SW480 (cell line): ENCODE data around the gene COL5A1.
"Not testable (repeated sequence)": the region's sequence is repeated elsewhere in the genome, so short reads cannot be mapped to it uniquely, and the experiment has no call there.

ENCODE experiments used
- DNase-seq: peaks from one replicate; pipeline ENCODE4 v3.0.0-alpha.2; 2016; ENCODE audit warnings: low spot score

Gene COL5A1

DNA sequence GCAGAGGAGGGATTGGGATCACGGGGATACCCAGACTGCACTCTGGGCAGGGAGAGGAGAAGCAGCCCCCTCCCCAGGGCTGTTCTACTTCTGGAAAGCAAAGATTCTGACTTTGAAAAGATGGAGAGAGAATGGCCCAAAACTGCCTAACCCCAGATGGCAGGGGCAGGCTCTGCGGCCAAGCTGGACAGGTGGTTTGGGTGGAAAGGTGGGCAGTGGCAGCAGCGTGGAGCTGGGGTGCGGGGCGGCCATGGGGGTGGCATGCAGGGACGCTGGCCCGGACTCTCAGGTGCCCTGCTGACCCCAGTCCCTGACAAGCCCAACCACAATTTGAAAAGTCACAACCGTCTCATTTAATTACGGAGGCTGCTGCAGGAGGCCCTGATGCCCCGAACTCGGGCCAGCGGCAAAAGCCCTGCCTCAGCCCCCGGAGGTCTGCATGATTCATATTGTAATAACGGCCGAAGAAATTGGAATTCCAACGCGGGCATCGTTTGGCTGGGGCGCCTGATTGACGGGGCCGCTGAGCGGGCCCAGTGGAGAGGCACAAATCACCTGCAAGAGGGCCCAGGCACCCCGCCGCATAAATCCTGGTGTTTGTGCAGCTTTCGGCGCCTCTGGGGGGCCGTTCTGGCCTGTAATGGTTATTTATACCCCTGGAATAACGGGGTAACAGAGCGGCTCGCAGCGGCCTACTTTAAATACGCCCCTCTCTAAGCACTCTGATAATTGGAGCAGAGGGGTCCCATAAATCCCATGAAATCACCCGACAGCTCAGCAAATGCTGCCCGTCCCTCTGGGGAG, 197.2 kb downstream of the COL5A1 start:
- DNase-seq, result no peak

DNA sequence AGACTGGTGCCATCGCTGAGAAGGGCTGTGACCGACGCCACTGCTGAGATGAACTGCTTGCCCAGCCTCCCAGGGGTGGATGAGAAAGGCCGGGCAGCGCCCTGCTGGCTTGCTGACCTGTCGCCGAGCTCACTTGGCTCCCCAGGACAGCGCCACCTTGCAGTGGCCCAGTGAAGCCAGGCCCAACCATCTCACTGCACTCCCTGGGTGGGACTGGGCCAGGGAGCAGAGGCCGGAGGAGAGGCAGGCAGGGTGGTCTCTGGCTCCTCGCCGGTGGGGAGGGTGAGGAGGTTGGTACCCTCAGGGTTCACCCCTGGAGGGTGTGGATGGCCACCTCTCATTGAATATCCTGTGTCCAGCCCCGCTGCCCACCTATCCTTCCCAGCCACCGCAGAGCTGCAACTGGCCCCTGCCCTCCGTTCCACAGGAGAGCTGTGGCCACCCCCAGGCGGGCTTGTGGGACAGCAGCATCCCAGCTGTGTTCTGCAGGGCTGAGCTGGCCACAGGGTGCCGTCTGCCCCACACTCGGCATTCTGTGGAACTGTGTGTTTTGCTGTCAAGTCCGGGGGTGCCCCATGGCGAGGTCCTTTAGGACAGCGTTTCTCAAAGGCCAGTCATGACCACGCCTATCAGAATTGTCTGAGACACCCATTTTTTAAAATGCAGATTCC, 198.0 kb downstream of the COL5A1 start:
- no peak for DNase-seq

DNA sequence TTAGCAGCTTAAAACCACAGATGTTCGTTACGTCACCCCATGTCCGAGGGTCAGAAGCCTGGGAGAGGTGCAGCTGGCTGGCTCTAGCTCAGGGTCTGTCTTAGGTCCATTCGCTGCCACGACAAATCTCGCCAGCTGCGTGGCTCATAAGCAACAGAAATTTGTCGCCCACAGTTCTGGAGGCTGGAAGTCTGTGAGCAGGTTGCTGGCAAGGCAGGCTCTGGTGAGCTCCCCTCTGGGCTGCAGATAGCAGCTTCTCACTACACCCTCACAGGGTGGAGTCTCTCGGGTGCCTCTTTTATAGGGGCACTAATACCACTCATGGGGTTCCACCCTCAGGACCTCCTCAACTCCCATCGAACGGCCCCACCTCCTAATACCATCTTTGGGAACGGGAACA, 198.9 kb downstream of the COL5A1 start:
- DNase-seq, result no peak

DNA sequence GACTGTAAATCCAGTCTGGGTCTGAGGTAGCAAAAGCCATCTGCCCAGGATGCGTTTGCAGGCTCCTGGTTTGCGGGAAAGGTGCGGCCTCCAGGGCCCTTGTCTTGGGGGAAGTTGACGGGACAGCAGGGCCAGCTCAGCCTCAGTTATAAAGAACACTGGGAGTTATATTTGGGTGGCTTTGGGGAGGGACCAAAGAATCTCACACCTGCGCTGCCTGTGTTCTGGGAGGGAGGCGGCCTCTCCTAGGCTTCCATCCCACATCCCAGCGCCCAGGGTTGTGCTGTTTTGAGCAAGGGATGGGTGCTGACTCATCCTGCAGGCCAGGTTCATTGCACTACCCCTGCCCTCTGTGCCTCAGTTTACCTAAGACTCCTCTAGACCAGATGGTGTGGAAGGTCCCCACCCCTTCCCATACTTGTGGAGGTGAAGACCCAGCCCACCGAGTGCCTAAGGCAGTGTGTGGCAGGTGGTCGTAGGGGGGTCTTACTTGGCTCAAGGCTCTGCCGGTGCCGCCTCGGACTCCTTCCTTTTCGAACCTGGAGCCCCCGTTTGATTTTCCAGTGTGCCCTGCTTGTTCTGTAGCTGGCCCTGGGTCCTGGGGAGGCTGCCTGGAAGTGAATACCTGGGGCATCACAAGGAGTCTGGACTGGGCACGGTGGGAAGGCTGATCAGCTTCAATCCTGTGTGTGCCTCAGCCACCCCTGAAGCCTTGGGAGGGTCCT, 199.7 kb downstream of the COL5A1 start:
- no peak for DNase-seq

DNA sequence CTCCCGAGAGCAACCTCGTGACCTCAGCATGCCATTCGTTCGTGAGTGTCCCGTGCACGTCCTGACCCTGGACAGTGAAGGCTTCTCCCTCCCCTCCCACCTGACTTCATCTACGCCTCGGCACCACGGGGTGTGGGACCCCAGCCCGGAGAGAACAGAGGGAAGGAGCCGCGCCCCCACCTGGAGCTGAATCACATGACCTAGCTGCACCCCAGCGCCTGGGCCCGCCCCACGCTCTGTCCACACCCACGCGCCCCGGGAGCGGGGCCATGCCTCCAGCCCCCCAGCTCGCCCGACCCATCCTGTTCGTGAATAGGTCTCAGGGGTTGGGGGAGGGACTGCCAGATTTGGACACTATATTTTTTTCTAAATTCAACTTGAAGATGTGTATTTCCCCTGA, 200.7 kb downstream of the COL5A1 start:
- no peak for DNase-seq

DNA sequence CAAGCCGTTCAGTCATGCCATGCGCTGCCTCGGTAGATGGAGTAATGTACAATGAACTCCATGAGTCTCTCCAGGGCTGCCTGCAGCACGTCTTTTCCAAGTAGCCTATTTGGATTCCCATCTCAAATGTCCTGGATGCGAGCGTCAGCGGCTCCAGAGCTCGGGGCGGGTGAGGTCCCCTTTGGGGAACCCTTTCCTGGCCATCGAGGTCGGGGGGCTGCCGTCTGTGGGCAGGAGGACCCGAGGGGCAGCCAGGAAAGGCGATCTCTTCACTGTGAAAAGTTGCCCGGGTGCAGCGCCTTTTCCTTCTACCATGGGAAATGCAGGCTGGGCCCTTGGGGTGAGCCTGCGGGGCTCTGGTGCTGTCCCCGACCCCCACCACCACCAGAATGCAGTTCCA, 202.1 kb downstream of the COL5A1 start:
- DNase-seq, result no peak

DNA sequence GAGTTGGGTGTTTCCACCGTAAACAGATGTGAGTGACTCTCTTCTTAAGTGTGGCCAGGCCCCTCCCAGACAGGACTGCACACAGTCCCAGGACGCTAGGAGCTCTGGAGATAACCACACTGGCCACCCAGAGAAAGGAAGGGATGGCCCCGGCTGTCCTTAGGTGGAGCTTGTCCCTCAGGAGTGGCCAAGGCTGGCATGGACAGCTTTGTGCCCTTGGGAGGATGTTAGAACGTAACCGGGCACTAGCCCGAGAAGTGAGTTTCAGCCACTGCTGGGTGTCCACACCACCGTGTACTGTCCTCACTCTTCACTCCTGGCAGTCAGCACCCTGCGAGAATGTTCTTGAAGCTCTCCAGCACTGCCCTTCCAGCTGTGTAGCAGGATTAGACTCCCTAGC, 203.2 kb downstream of the COL5A1 start:
- no peak for DNase-seq

DNA sequence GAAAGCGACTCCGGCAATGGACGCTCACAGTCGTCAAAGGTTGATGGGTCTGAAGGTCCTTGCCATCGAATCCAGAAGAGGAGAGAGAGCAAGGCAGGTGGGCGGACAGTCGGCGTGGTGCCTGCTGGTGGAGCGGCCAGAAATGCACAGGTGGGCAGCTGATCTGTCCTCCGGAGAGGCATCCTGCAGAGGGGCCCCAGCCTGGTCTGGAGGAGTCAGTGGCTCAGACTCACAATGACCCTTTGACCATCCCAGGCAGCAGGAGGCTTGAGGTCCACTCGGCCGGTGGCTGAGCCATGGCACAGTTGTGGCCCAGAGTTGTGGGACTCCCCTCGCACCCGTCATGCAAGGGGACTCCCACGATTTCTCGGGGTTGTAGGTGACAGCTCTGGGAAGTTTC, 204.6 kb downstream of the COL5A1 start:
- DNase-seq, result no peak

DNA sequence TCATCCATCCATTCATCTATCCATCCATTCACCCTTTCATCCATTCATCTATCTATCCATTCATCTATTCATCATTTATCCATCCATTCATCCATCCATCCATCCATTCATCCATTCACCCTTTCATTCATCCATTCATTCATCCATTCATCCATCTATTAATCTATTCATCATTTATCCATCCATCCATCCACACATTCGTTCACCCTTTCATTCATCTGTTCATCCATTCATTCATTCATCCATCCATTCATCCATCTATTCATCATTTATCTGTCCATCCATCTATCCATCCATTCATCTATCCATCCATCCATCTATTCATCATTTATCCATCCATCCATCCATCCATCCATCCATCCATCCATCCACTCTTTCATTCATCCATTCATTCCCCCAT, 205.1 kb downstream of the COL5A1 start:
- no peak for DNase-seq

DNA sequence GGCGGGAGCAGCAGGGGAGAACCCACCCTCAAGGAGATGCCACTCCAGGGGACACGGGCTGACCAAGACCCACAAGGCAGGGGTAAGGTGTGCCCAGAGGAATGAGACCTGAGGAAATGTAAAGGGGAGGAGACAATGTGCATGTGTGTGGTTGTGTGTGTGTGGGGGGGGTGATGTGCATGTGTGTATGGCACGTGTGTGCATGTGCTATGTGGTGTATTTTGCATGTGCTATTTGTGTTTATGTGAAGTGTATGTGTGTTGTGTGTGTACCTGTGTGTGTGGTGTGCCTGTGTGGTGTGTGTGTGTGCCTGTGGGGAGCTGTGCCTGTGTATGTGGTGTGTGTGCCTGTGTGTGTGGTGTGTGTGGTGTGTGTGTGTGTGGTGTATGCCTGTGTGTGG, 205.5 kb downstream of the COL5A1 start:
- DNase-seq, result no peak

DNA sequence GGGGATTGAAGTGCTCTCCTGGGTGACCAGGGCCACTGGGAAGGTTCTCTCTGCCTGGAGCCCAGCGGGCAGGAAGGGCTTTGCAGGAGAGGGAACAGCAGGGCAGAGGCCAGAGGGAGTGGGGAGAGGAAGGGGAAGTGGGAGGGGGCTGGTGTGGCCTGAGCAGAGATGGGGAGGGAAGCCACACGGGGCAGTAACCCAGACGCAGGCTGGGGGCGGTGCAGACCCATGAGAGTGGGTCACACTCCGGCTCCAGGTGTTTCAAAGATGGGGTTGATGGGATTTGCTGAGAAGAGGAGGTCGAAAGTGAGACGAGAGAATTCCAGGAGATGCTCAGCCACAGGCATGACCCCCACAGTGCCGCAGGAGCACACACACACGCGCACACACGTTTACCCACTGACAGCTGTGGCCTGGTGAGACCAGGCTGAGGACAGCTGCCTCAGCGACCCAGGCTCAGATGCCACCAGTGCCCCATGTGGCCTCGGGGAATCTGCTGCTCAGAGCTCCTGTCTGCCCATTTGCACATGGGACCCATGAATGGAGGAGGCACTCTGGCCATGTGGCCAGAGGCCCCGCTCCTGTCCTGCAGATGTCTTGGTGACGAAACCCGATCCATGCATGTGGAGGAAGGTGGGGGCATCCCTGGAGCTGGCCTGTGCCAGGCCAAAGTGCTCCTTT, 206.3 kb downstream of the COL5A1 start:
- DNase-seq, result no peak

DNA sequence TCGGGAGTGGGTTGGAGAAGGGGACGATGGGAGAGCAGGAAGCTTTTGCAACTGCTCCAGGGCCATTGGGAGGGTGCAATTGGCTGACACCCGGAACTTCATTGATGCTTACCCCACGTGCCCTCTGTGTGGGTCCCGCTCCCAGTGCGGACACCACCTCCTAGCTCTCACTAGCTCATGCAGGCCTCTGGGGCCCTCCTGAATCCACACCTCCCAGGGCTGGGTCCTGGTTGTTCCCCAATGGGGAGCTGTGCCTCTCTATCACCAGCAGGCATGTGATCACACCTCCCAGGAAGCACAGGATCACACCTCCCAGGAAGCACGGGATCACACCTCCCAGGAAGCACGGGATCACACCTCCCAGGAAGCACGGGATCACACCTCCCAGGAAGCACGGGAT, 206.9 kb downstream of the COL5A1 start:
- no peak for DNase-seq

DNA sequence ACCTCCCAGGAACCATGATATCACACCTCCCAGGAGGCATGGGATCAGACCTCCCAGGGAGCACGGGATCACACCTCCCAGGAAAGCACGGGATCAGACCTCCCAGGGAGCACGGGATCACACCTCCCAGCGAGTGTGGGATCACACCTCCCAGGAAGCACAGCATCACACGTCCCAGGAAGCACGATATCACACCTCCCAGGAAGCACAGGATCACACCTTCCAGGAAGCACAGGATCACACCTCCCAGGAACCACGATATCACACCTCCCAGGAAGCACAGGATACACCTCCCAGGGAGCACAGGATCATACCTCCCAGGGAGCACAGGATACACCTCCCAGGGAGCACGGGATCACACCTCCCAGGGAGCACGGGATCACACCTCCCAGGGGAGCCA, 209.0 kb downstream of the COL5A1 start:
- DNase-seq, result no peak

DNA sequence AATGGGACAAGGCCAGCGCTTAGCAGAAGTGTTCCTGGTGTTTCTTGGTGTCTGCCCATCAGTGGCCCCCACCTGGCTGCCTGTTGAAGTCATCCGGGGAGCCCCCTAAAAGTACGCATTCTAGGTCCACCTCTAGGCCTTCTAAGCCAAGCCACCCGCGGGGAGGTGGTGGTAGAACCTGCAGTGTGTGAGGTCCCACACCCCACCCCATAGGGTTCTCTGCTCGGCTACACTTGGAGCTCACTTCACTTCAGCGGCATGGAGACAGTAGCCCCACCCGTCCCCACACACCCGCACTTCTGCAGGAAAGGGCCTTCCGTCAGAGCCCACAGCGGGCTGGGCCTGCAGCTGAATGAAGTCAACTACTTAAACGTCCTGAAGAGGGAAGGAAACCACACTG, 209.4 kb downstream of the COL5A1 start:
- DNase-seq, result no peak

DNA sequence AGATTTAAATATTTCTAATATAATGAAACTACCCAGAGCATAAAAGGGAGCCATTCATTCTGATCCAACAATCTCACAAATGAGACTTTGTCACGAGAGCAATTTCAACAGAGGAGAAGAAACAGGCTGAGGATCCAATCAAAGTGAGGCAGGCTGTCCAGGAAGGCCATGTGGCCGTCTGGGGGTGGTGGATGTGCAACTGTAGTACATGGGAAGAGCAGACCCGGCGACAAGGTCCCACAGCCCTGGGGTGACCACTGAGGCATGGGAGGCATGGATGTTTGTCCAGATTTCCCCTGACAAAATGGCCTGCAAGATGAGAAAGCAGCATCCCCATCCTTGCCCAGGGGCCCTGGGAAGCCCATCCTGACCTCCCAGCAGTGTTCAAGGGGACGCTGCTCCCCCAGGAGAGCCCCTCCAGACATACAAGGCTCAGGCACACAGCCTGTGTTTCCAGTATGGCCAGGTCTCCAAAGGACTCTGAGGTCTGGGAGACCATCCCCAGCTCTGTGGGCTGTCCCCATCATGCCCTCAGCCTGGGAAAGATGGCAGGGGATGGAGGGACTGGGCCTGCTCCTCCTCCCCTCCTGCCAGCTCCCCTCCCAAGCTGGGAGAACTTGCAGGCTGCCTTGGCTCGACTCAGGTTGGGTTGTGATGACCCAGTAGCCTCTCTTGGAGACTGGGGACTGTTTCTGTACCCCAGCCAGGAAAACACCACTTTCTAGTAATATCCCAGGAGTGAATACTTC, 211.5 kb downstream of the COL5A1 start:
- DNase-seq, result no peak

DNA sequence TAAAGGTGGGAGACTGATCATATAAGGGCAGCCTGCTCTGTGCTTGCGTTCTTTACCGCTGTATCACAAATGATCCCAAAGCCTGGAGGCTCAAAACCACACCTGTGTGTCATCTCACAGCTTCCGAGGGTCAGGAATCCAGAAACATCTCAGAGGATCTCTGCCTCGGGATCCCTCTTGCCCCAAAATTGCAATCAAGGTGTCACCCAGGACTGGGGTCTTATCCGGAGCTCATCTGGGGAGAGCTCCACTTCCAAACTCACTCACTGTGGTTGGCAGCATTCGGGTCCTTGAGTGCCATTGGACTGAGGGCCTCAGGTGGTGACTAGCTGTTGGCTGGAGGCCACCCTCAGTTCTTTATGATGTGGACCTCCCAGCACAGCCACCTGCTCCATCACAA, 212.3 kb downstream of the COL5A1 start:
- DNase-seq, result no peak

DNA sequence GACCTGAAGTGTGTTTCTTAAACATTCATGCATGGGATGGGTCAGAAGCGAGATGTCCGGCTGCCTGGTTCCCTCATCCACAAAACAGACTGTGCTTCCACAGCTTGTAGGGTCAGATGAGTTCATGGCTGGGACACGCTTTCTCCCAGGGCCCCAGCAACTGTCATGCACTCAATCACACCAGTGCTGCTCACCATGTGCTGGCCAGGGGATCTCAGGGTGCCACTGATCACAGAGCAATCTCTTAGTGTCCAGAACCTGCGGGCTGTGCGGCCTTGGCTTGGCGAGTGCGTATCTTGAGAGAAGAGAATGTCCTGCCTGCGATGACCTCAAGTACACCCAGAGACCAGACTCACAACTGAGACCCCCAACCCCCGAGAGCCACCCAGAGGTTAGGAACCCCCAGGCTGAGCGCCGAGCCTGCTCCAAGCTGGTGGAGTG, 213.0 kb downstream of the COL5A1 start:
- no peak for DNase-seq

DNA sequence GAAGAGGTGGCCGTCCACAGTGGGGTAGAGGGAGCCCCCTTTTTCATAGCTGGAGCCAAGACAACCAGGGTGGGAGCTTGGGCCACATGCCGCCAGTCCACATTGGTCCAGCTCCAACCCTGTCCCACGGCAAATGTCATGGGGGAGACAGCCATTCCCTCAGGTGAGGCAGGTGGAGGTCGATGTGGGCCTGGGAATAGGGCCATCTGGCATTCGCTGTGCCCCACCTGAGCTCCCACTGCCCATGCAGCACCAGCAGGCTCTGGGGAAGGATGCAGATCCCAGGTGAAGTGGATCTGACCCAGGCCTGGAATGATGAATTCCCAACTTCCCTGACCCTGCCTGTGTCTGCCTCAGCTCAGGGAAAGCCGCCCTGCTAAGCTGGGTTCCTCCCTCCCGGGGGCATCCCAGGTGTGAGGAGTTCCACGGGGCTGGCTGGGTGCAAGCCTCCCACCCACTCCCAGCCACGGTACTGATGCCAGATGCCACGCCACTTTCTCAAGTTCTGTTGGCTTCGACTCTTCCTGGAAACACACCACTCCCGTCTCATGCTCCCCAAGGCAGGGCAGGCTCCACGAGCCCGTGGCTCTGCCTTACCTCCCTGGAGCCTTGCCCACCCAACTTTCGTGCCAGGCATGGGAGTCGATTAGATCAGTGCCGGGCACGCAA, 213.8 kb downstream of the COL5A1 start:
- no peak for DNase-seq

DNA sequence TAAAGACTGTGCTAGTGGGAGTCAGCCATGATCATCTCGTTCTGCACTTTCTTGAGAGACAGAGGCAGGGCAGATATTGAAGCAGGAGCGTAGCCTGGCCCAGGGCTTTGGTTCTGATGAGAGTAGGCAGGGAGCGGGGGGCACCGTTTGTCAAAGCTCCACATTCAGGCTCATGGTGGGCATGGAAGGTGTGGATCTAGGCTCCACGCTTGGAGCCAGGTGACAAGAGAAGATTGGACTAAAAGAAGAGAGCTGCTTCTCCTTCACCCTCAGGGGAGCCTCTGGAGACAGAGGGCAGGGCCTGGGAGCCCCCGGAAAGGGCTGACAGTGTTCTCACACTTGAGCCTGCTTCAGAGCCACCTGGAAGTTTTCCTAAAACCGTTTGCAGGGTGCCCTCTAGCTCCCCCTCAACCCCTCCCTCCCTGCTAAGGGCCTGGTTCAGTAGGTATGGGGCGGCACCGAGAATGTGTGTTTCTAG, 214.3 kb downstream of the COL5A1 start:
- no peak for DNase-seq

DNA sequence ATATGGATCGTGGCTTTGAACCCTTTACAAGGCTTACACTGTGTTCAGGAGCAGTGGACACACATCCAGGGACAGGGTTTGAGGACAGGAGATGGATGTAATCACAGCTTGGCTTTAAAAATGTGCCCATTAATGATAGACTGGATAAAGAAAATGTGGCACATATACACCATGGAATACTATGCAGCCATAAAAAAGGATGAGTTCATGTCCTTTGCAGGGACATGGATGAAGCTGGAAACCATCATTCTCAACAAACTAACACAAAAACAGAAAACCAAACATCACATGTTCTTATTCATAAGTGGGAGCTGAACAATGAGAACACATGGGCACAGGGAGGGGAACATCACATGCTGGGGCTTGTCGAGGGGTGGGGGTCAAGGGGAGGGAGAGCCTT, 215.8 kb downstream of the COL5A1 start:
- DNase-seq, result not testable (repeated sequence)
